HepG2 (cell line): ENCODE data around the gene BHLHA9. TPM values are rescaled to one million over a fixed set of nuclear protein-coding genes. Genes with fewer than 3 reads are reported as not detected.
A peak's percentile ranks its signal among the peaks of the same experiment; 100 is the strongest.

Source experiments
- ATAC-seq: fragments of 200-7000 bp; cut with Tn5 transposase; 3 replicates; pipeline ENCODE4 v1.9.1; 2020; ENCODE audit warnings: mild to moderate bottlenecking, moderate library complexity
- BruUV-seq: library from RNA; stranded (reverse); fragments of 400-500 nt; replicated peaks from 2 replicates; lab custom pipeline; 2021; lab: Mats Ljungman, UMichigan
- CTCF ChIA-PET: fragments of 300-600 bp; formaldehyde crosslinking; extraction: SDS; loops from one replicate; lab custom pipeline; 2021; ENCODE audit warnings: low total read pairs, inconsistent platforms, low intra/inter-chr PET ratio; lab: Yijun Ruan, JAX
- POLR2A ChIA-PET: fragments of 350-600 bp; sonication (Branson Sonifier 250); formaldehyde crosslinking; loops from one replicate; lab custom pipeline; 2020; ENCODE audit warnings: antibody characterized with exemption, inconsistent platforms; lab: Yijun Ruan, JAX
- DNase-seq: peaks from one replicate; pipeline ENCODE4 v3.0.0-alpha.2; 2015; ENCODE audit warnings: low spot score
- FAIRE-seq: peaks from 3 replicates; lab custom pipeline; 2011; peaks lifted over from hg19 to GRCh38; lab: Jason Lieb, UNC
- H2AFZ ChIP-seq: one replicate; pipeline ENCODE4 v1.6.1; 2011; ENCODE audit warnings: low read length, inconsistent platforms
- H3K27ac ChIP-seq: fragments of 300-600 bp; 3 replicates; pipeline ENCODE4 v1.8.0; 2011; ENCODE audit warnings: mixed run types, mild to moderate bottlenecking, mixed read lengths, low read length, inconsistent platforms; ENCODE audit not compliant: insufficient read depth; ENCODE audit errors: extremely low read length
- H3K27me3 ChIP-seq, 2 experiments: fragments of 200-600 bp in 1 of 2; 2 replicates in 1 of 2; 3 replicates in 1 of 2; pipeline versions ENCODE4 v1.6.0 to v1.8.0; 2011; ENCODE audit warnings: low read length in 2 of 2, mild to moderate bottlenecking in 2 of 2, moderate library complexity in 2 of 2, inconsistent platforms in 1 of 2; ENCODE audit not compliant: insufficient read depth in 2 of 2, control insufficient read depth in 1 of 2
- H3K36me3 ChIP-seq, 2 experiments: fragments of 200-600 bp in 1 of 2; replicated peaks in 1 of 2; 2 replicates in 1 of 2; 3 replicates in 1 of 2; pipeline versions ENCODE4 v1.5.1 to v1.8.0; 2011; ENCODE audit warnings: low read length in 2 of 2, inconsistent platforms in 1 of 2; ENCODE audit not compliant: insufficient read depth in 2 of 2, control insufficient read depth in 1 of 2
- H3K4me1 ChIP-seq: 2 replicates; pipeline ENCODE4 v1.5.1; 2012; ENCODE audit warnings: low read length, inconsistent platforms; ENCODE audit not compliant: insufficient read depth
- H3K4me2 ChIP-seq: 2 replicates; pipeline ENCODE4 v1.6.0; 2011; ENCODE audit warnings: low read depth, low read length, inconsistent platforms
- H3K4me3 ChIP-seq, 3 experiments: fragments of 200-600 bp in 1 of 3; sonication (generic), shearing (Covaris generic) in 1 of 3; replicated peaks in 1 of 3; 2 replicates each; pipeline ENCODE4 v1.5.1; 2011 to 2016; ENCODE audit warnings: low read length in 3 of 3, inconsistent platforms in 2 of 3, low read depth in 2 of 3, mild to moderate bottlenecking in 2 of 3, control low read depth in 1 of 3, mixed read lengths in 1 of 3; ENCODE audit not compliant: insufficient read depth in 1 of 3
- H3K79me2 ChIP-seq: one replicate; pipeline ENCODE4 v1.6.1; 2011; ENCODE audit warnings: low read length, inconsistent platforms; ENCODE audit not compliant: insufficient read depth
- H3K9ac ChIP-seq: 2 replicates; pipeline ENCODE4 v1.6.0; 2011; ENCODE audit warnings: mild to moderate bottlenecking, low read depth, low read length, inconsistent platforms; ENCODE audit not compliant: insufficient read depth
- H3K9me3 ChIP-seq: 2 replicates; pipeline ENCODE4 v1.5.1; 2012; ENCODE audit warnings: mild to moderate bottlenecking, low read length
- H4K20me1 ChIP-seq: 2 replicates; pipeline ENCODE4 v1.6.0; 2011; ENCODE audit warnings: inconsistent platforms, mild to moderate bottlenecking, low read length, moderate library complexity; ENCODE audit not compliant: insufficient read depth
- BHLHE40 ChIP-seq: IDR thresholded peaks from 2 replicates; pipeline ENCODE4 v1.6.1; 2011; ENCODE audit warnings: low read length, improper control_type of control experiment
- SOX6 ChIP-seq, 2 experiments: fragments of 450-650 bp in 1 of 2; sonication (generic) in 1 of 2; formaldehyde crosslinking in 1 of 2; IDR thresholded peaks; 2 replicates each; pipeline versions ENCODE4 v1.4.0 to v1.6.1; 2017 to 2020; ENCODE audit warnings: antibody characterized with exemption in 1 of 2, mild to moderate bottlenecking in 1 of 2, missing genetic modification reagents in 1 of 2
- ZNF121 ChIP-seq: sonication (generic); formaldehyde crosslinking; IDR thresholded peaks from 2 replicates; pipeline ENCODE4 v1.5.0; 2020; ENCODE audit warnings: mild to moderate bottlenecking, missing genetic modification reagents
- ZNF83 ChIP-seq: sonication (generic); formaldehyde crosslinking; IDR thresholded peaks from 2 replicates; pipeline ENCODE4 v1.4.0; 2020; ENCODE audit warnings: missing genetic modification reagents, mild to moderate bottlenecking, borderline replicate concordance
- WGBS: methylation state at CpG from one replicate; pipeline ENCODE4 v1.1.6; 2017; ENCODE audit warnings: low lambda C conversion rate; 5-methylcytosine and 5-hydroxymethylcytosine counted together
- in situ Hi-C: cut with HindIII; loops from 2 replicates; pipeline ENCODE4 v1.10.0; 2017; ENCODE audit warnings: low pct_unique_long_range_greater_than_20kb; ENCODE audit not compliant: extremely low pct_ligation_motif_present
- intact Hi-C: fragments of 100-400 bp; cut with micrococcal nuclease; formaldehyde crosslinking; loops from one replicate; pipeline ENCODE4 v1.10.0; 2022; ENCODE audit not compliant: unreplicated experiment
- polyA plus RNA-seq, 8 experiments: library from polyadenylated mRNA; depleted of rRNA in 3 of 8; stranded (reverse) in 7 of 8; unstranded in 1 of 8; fragments of >200 nt; fragmentation: Illumina TruSeq in 4 of 8; extraction: Trizol in 4 of 8; gene quantifications; 2 replicates each; pipeline versions ENCODE4 v1.2.1 to v1.2.3, GENCODE V29; 2011 to 2016; ENCODE audit warnings: low read depth in 4 of 8, missing spikeins in 1 of 8, mixed read lengths in 1 of 8; ENCODE audit not compliant: insufficient read depth in 1 of 8
- total RNA-seq, 5 experiments: library from RNA; depleted of rRNA; stranded (reverse); fragments of >200 nt; fragmentation: Illumina TruSeq; extraction: Trizol; gene quantifications; 2 replicates each; pipeline ENCODE4 v1.2.3, GENCODE V29; 2016; ENCODE audit warnings: low read depth in 1 of 5
- TF ChIP-seq, protein P1 (sequence below): sonication (generic); formaldehyde crosslinking; conservative IDR thresholded peaks from 2 replicates; pipeline ENCODE4 v1.4.0; 2020; ENCODE audit warnings: mild to moderate bottlenecking, missing genetic modification reagents, moderate library complexity
- TF ChIP-seq, protein P2 (sequence below): sonication (generic); formaldehyde crosslinking; IDR thresholded peaks from 2 replicates; pipeline ENCODE4 v1.4.0; 2020; ENCODE audit warnings: low read depth, mild to moderate bottlenecking, missing genetic modification reagents
- TF ChIP-seq, protein P3 (sequence below): sonication (generic); formaldehyde crosslinking; IDR thresholded peaks from 2 replicates; pipeline ENCODE4 v1.5.0; 2020; ENCODE audit warnings: mild to moderate bottlenecking, missing genetic modification reagents

The BHLHA9 gene
- total and polyA plus RNA-seq, 2 of the 13 experiments (the other 11 are each of a cell fraction or from before 2014, with no cell fraction given), result not detected

DNA sequence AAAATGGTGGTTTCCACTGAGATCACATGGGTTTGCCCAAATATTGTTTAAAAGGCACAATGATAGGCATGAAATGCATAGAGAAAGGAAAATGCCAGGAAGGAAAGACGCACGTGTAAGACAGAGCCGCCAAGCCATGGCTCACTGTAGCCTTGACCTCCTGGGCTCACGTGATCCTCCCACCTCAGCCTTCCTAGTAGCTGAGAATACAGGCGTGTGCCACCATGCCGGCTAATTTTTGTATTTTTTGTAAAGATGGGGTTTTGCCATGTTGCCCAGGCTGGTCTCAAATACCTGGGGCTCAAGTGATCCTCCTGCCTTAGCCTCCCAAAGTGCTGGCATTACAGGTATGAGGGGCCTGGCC, 4.0 kb downstream of the BHLHA9 start:
- ATAC-seq (no peak), FAIRE-seq (no peak), DNase-seq (no peak)
- no peaks in the 10 kb centered on the region for H3K36me3 ChIP-seq
- no peak overlapping the region for H3K4me3 ChIP-seq
- in situ Hi-C loops (loop anchor here (5.0 to 10.0 kb wide), 2 partner anchors 58 to 241 kb away; partner anchors contain the start of gene INPP5K), intact Hi-C loops (no loop called here)
- H4K20me1 ChIP-seq, result no peaks in the 10 kb centered on the region
- ChIA-PET CTCF (no interaction called here), POLR2A (no interaction called here)
- H3K9ac ChIP-seq, result no peak overlapping the region
- H3K4me2 ChIP-seq, result no peak overlapping the region
- WGBS, result 0% methylated on average over 6 of the region's 6 CpGs
- peaks cover 2% of the 10 kb centered on the region; the same call in 1 of the 2 replicates for H3K4me1 ChIP-seq
- no peaks in the 10 kb centered on the region for H3K79me2 ChIP-seq
- no peak overlapping the region for H2AFZ ChIP-seq
- H3K9me3 ChIP-seq, result no peaks in the 10 kb centered on the region
- TF ChIP-seq, protein P1, sequence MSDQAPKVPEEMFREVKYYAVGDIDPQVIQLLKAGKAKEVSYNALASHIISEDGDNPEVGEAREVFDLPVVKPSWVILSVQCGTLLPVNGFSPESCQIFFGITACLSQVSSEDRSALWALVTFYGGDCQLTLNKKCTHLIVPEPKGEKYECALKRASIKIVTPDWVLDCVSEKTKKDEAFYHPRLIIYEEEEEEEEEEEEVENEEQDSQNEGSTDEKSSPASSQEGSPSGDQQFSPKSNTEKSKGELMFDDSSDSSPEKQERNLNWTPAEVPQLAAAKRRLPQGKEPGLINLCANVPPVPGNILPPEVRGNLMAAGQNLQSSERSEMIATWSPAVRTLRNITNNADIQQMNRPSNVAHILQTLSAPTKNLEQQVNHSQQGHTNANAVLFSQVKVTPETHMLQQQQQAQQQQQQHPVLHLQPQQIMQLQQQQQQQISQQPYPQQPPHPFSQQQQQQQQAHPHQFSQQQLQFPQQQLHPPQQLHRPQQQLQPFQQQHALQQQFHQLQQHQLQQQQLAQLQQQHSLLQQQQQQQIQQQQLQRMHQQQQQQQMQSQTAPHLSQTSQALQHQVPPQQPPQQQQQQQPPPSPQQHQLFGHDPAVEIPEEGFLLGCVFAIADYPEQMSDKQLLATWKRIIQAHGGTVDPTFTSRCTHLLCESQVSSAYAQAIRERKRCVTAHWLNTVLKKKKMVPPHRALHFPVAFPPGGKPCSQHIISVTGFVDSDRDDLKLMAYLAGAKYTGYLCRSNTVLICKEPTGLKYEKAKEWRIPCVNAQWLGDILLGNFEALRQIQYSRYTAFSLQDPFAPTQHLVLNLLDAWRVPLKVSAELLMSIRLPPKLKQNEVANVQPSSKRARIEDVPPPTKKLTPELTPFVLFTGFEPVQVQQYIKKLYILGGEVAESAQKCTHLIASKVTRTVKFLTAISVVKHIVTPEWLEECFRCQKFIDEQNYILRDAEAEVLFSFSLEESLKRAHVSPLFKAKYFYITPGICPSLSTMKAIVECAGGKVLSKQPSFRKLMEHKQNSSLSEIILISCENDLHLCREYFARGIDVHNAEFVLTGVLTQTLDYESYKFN (CRISPR knock-in tag), result no peak
- peak; percentile 33; the same call in 1 of the 2 replicates for TF ChIP-seq BHLHE40
- H3K27me3 ChIP-seq, result peaks cover 7 to 60% of the 10 kb centered on the region in 2 experiments
- BruUV-seq, result no TSS peak
- H3K27ac ChIP-seq, result no peak overlapping the region

DNA sequence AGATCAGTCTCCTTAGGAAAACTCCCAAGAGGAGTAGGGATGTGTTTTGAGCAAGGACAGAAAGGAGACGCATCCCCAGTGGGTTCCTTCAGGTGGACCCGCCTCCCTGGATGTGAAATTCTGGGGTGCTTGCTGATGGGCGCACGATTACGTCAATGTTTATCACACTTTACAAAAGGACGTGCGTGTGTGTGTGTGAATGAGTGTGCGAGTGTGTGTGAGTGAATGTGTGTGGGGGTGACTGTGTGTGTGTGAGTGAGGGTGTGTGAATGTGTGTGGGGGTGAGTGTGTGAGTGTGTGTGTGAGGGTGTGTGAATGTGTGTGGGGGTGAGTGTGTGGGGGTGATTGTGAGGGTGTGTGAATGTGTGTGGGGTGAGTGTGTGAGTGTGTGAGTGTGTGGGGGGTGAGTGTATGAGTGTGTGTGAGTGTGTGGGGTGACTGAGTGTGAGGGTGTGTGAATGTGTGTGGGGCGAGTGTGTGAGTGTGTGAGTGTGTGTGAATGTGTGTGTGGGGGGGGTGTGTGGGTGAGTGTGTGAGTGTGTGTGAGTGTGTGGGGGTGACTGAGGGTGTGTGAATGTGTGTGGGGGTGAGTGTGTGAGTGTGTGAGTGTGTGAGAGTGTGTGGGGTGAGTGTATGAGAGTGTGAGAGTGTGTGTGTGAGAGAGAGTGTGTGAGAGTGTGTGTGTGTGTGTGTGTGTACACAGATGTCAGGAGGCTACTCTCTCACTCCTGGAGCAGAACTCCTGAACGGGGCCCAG, 5.1 kb downstream of the BHLHA9 start:
- H3K4me2 ChIP-seq, result no peak overlapping the region
- no peaks in the 10 kb centered on the region for H3K36me3 ChIP-seq
- BruUV-seq, result no TSS peak
- no peak overlapping the region for H3K27ac ChIP-seq
- no peaks in the 10 kb centered on the region for H3K79me2 ChIP-seq
- ATAC-seq (no peak), FAIRE-seq (no peak), DNase-seq (no peak)
- 30% methylated on average over 10 of the region's 10 CpGs for WGBS
- no peaks in the 10 kb centered on the region for H3K4me1 ChIP-seq
- ChIA-PET POLR2A (no interaction called here), CTCF (interaction anchor here (1.6 kb wide), 1 partner anchor 57 kb away, joined by 19 read pairs; no protein-coding TSS in a partner anchor)
- no peak overlapping the region for H3K4me3 ChIP-seq
- no peaks in the 10 kb centered on the region for H3K9me3 ChIP-seq
- no peak overlapping the region for H2AFZ ChIP-seq
- in situ Hi-C loops (loop anchor here (10.0 kb wide), 1 partner anchor 239 kb away; the partner anchor contains the start of gene INPP5K), intact Hi-C loops (no loop called here)
- H3K9ac ChIP-seq, result no peak overlapping the region
- no peaks in the 10 kb centered on the region for H4K20me1 ChIP-seq
- peaks cover 13 to 61% of the 10 kb centered on the region in 2 experiments for H3K27me3 ChIP-seq
- TF ChIP-seq, protein P2, sequence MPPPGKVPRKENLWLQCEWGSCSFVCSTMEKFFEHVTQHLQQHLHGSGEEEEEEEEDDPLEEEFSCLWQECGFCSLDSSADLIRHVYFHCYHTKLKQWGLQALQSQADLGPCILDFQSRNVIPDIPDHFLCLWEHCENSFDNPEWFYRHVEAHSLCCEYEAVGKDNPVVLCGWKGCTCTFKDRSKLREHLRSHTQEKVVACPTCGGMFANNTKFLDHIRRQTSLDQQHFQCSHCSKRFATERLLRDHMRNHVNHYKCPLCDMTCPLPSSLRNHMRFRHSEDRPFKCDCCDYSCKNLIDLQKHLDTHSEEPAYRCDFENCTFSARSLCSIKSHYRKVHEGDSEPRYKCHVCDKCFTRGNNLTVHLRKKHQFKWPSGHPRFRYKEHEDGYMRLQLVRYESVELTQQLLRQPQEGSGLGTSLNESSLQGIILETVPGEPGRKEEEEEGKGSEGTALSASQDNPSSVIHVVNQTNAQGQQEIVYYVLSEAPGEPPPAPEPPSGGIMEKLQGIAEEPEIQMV, result no peak
- TF ChIP-seq ZNF83 (CRISPR knock-in tag), result no peak
- TF ChIP-seq, protein P3, sequence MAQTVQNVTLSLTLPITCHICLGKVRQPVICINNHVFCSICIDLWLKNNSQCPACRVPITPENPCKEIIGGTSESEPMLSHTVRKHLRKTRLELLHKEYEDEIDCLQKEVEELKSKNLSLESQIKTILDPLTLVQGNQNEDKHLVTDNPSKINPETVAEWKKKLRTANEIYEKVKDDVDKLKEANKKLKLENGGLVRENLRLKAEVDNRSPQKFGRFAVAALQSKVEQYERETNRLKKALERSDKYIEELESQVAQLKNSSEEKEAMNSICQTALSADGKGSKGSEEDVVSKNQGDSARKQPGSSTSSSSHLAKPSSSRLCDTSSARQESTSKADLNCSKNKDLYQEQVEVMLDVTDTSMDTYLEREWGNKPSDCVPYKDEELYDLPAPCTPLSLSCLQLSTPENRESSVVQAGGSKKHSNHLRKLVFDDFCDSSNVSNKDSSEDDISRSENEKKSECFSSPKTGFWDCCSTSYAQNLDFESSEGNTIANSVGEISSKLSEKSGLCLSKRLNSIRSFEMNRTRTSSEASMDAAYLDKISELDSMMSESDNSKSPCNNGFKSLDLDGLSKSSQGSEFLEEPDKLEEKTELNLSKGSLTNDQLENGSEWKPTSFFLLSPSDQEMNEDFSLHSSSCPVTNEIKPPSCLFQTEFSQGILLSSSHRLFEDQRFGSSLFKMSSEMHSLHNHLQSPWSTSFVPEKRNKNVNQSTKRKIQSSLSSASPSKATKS (CRISPR knock-in tag), result no peak
- no peak for TF ChIP-seq SOX6 (IDR thresholded peaks at IDR 0.05)
- TF ChIP-seq SOX6 (CRISPR knock-in tag; IDR thresholded peaks at IDR 0.05), result no peak
- TF ChIP-seq ZNF121 (CRISPR knock-in tag), result no peak
